Muscle of back (tissue), 11 donors: Measurements from ENCODE around the gene CAPS2. TPM values are rescaled to one million over a fixed set of nuclear protein-coding genes. Genes with fewer than 3 reads are reported as not detected.

Experiments used
- DNase-seq, 3 donors: peaks; one replicate each; pipeline versions ENCODE4 v3.0.0 to v3.0.0-alpha.2; 2013
- polyA plus RNA-seq, 10 donors: library from polyadenylated mRNA; unstranded; fragments of 120-200 nt; gene quantifications; one replicate each; pipeline ENCODE4 v1.2.1, GENCODE V29; 2013; ENCODE audit not compliant: insufficient read length in 10 of 10

Gene CAPS2
- polyA plus RNA-seq, 10 donors = 1.7 to 4.7 (median 2.3) TPM

GRCh38 chr12:75305412-75306332 is 24.5 kb downstream of the CAPS2 start:
- DNase-seq = no peak

DNA sequence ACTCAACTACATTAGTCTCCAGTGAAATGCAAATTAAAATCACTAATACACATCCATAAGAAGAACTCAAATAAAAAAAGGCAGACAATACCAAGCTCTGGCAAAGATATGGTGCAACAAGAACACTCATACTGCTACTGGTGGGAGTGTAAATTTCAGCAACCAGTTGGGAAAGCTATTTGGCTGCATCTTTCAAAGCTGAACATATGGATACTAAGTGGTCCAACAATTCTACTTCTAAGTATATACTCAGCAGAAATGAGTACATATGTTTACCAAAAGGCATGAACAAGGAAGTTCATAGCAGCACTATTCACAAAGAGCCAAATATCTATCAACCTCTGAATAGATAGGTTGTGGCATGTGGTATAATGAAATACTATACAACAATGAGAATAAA is 27.3 kb downstream of the CAPS2 start:
- no peak for DNase-seq

DNA sequence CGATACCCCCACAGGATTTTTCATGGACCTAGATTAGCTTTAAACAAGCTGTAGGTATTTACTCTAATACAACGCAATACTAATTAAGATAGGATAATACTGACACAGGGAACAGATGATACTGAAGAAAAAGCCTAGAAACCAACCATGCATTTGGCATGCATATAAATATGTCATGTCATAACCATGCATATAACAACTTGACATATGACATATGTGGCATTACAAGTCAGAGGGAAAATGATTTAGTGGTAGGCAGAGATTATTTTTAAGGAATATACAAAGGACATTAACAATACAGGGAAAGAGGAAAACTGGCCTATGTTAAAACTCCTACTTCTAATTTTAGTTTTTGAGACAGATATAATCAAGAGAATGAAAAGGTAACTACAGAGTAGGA is 27.9 kb downstream of the CAPS2 start:
- DNase-seq = no peak

- no peak for DNase-seq
These were observed 35.3 kb downstream of the CAPS2 start for GRCh38 chr12:75294797-75295196.

DNA sequence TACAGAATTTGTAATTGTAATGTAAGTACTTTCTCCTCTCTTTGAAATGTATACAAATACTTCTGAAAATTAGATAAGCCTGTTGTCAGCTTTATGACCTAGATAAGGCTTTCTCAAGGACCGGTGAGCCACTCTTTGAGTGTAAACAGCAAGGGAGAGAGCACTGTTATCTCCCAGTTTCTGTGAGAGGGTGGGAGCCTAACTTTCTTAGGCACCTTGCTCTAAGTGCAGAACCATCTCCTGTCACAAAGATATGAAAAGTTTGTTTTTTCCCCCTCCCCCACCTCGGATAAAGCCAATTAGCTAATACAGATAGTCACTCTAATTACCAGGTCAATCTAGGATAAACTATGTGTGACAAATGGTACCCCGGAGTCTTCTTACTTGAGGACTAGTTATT is 35.8 kb downstream of the CAPS2 start:
- no peak for DNase-seq

DNA sequence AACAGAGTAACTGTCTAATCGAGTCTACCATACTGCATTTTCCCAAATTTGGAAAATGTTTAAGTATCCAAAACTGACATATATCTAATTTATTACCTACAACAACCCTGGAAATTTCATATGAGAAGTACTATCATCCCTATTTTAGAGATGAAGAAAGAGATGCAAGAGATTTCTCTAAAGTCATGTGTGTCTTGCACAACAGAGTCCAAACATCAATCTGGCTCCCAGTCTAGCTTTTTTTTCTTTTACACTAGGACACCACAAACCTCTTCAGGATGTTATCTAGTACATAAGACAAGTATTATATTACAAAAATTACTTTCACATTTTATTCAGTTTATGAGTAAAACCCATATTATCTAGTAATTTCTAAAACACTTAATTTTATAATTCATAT is 39.1 kb downstream of the CAPS2 start:
- DNase-seq = no peak

GRCh38 chr12:75289753-75290152 is 40.4 kb downstream of the CAPS2 start:
- peak in 1 of 3 donors; percentile 14 for DNase-seq

DNA sequence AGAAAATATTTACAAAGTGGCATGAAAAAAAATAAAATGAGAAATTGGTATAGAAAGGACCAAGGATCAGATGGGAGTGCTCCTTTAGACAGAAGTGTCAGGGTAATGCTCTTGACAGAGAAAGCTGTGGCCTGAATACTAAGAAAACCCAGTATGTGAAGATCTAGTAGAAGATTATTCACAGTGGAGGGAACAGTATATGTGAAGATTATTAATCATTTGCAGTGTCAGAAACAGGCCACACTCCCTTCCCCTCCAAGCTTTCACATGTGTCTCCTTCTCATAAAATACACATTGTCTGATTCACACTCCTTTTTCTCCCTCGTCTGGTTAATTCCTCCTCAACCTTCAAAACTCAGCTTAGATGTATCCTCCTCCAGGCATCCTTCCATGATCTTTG is 41.3 kb downstream of the CAPS2 start:
- no peak for DNase-seq

DNA sequence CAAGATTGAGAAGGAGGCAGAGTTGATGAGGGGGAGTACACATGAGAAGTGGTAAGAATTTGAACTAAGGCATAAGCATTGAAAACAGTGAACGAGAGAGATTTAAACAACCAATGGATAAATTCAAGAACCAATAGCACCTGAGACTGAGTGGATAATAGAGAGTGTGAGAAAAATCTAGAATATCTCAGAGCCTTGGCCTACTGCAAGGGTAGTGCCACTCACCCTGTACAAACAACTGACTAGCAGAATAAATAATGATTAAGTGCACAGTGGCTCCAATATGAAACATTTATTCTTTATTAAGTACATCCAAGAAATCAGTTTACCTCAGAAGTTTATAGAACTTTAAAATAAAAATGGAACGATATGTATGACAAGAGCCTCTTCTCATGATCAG is 54.4 kb downstream of the CAPS2 start:
- DNase-seq = no peak

GRCh38 chr12:75271576-75271975 is 58.5 kb downstream of the CAPS2 start:
- no peak for DNase-seq

DNA sequence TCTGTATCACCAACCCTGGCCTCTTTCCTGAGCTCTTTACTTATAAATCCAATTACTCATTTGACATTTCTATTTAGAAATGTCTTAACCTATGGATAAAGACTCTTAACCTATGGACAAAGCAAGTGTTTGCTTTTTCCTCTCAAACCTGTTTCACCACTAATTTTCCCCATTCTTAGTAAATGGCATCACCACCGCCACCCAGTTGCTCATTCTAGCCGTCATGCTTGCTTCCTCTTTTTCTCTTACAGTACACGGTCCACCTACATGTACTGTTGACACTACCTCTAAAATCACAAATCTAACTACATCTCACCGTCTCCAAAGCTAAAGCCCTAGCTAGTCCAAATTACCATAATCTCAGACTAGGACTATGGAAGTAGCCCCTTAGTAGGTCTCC is 60.0 kb downstream of the CAPS2 start:
- no peak for DNase-seq

- DNase-seq = no peak
These were observed 60.9 kb downstream of the CAPS2 start for GRCh38 chr12:75269209-75269608.

DNA sequence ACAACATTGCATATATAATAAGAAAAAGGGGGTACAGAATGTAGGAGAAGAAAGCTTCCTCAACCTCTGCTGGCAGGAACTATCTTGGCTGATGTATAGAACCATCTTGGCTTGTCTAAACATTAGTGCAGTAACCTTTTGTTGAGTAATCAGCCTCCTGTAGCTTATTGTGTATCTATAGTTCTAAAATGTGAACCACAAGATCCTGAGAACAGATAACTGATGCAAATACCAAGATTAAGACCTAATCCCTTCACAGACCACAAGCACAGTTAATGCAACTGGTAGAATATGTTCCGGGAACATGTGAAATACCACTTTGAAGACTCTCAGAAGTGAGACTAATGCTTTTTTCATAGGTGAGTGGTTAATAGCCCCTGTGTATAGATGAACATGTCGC is 69.8 kb downstream of the CAPS2 start:
- no peak for DNase-seq

GRCh38 chr12:75259143-75259542 is 71.0 kb downstream of the CAPS2 start:
- DNase-seq = no peak

GRCh38 chr12:75257510-75257909 is 72.6 kb downstream of the CAPS2 start:
- DNase-seq = peak in 1 of 3 donors; percentile 1

DNA sequence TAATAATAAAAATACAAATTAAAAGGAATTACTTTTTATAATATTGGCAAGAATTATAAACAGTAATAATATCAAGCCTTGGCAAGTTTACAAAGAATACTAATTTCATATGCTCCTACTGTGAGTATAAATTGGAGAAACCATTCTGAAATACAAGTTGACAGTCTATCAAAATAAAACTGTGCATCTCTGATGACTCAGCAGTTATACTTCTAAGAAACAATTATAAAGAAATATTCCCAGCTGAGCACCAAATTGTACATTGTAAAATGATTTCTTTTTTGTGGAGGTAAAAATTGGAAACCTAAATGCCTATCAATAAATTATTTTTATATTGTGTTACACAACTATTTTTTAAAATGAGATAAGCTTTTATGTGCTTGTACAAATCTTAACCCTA is 85.0 kb downstream of the CAPS2 start:
- DNase-seq = no peak

DNA sequence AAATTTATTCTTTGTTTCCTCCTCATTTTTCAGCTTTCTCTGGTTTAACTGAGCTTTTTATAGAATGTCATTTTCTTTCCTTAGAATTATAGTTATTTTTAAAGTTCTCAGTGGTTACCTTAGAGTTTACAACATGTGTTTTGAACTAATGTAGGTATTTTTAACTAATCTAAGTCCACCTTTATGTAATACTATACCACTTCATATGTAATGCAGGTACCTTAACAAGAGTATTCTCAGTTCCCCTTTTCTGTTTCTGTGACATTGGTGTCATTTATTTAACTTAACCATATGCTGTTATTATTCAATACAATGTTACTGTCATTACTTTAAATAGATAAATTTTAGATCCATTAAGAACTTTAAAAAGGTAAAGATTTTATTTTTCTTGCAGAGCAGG is 90.1 kb downstream of the CAPS2 start:
- DNase-seq = no peak

GRCh38 chr12:75236206-75236605 is 93.9 kb downstream of the CAPS2 start:
- DNase-seq = no peak

DNA sequence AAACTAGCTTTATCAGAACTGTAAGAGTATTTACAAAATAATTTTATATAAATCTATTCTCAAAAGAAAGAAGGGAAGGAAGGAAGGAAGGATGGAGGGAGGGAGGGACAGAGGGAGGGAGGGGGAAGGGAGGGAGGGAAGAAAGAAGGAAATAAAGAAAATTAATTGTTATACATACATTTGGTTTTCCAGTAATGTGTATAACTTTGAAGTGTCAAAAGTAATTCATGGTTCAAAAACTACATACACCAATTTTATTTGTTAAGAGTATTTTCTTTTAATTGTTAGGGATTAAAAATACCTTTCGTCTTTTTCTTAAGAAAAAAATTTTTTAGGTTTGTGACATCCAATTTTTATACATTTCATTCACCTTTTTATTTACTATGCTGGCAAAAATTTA is 103.0 kb downstream of the CAPS2 start:
- no peak for DNase-seq
